IMR-90 (cell line): ENCODE results near the gene NOL4L. TPM values are rescaled to one million over a fixed set of nuclear protein-coding genes. Genes with fewer than 3 reads are reported as not detected.

Experiments used
- ATAC-seq: fragments of 200-7000 bp; cut with Tn5 transposase; 2 replicates; pipeline ENCODE4 v1.9.1; 2020; ENCODE audit warnings: low read depth, mild to moderate bottlenecking, moderate library complexity
- BruUV-seq: library from RNA; stranded (reverse); fragments of 400-500 nt; replicated peaks from 2 replicates; lab custom pipeline; 2021; lab: Mats Ljungman, UMichigan
- CTCF ChIA-PET: fragments of 300-600 bp; formaldehyde crosslinking; extraction: SDS; loops from one replicate; lab custom pipeline; 2021; ENCODE audit warnings: antibody characterized with exemption; lab: Yijun Ruan, JAX
- POLR2A ChIA-PET: fragments of 300-600 bp; sonication (Branson Sonifier 250); formaldehyde crosslinking; loops from one replicate; lab custom pipeline; 2022; ENCODE audit warnings: antibody characterized with exemption; ENCODE audit not compliant: unreplicated experiment; lab: Charles Lee
- DNase-seq: peaks from one replicate; pipeline ENCODE4 v3.0.0; 2013
- H2AFZ ChIP-seq: replicated peaks from 2 replicates; pipeline ENCODE3; 2013; ENCODE audit warnings: low read length, mild to moderate bottlenecking; ENCODE audit not compliant: poor library complexity
- H2AK5ac ChIP-seq: 2 replicates; pipeline ENCODE4 v1.6.1; 2013; ENCODE audit warnings: low read depth, low read length, inconsistent platforms
- H2AK9ac ChIP-seq: replicated peaks from 2 replicates; pipeline ENCODE3; 2013; ENCODE audit warnings: mild to moderate bottlenecking, low read depth, low read length, moderate library complexity; ENCODE audit not compliant: poor library complexity
- H2BK120ac ChIP-seq: 2 replicates; pipeline ENCODE4 v1.6.1; 2013; ENCODE audit warnings: low read depth, low read length, inconsistent platforms
- H2BK15ac ChIP-seq: 3 replicates; pipeline ENCODE4 v1.6.1; 2013; ENCODE audit warnings: low read depth, low read length, inconsistent platforms
- H2BK20ac ChIP-seq: 2 replicates; pipeline ENCODE4 v1.6.1; 2013; ENCODE audit warnings: low read depth, mild to moderate bottlenecking, inconsistent platforms, low read length, moderate library complexity
- H2BK5ac ChIP-seq: 2 replicates; pipeline ENCODE4 v1.6.1; 2013; ENCODE audit warnings: mild to moderate bottlenecking, low read depth, low read length, inconsistent platforms; ENCODE audit not compliant: poor library complexity, severe bottlenecking
- H3K14ac ChIP-seq: replicated peaks from 2 replicates; pipeline ENCODE4 v1.6.1; 2013; ENCODE audit warnings: low read depth, low read length, inconsistent platforms
- H3K18ac ChIP-seq: 2 replicates; pipeline ENCODE4 v1.6.1; 2013; ENCODE audit warnings: low read depth, low read length, control low read depth
- H3K23ac ChIP-seq: 2 replicates; pipeline ENCODE4 v1.6.1; 2013; ENCODE audit warnings: low read depth, low read length, inconsistent platforms
- H3K27ac ChIP-seq: 2 replicates; pipeline ENCODE4 v1.5.1; 2013; ENCODE audit warnings: mild to moderate bottlenecking, control low read depth, low read length; ENCODE audit not compliant: insufficient read depth
- H3K27me3 ChIP-seq: 2 replicates; pipeline ENCODE4 v1.6.1; 2013; ENCODE audit warnings: low read length; ENCODE audit not compliant: control insufficient read depth, insufficient read depth
- H3K36me3 ChIP-seq: 2 replicates; pipeline ENCODE4 v1.6.1; 2013; ENCODE audit warnings: low read length, mixed read lengths; ENCODE audit not compliant: control insufficient read depth, insufficient read depth
- H3K4ac ChIP-seq: 2 replicates; pipeline ENCODE4 v1.6.1; 2013; ENCODE audit warnings: low read depth, low read length, inconsistent platforms
- H3K4me1 ChIP-seq: 2 replicates; pipeline ENCODE4 v1.6.1; 2013; ENCODE audit warnings: low read length, mixed read lengths; ENCODE audit not compliant: control insufficient read depth, insufficient read depth
- H3K4me2 ChIP-seq: 2 replicates; pipeline ENCODE4 v1.6.1; 2013; ENCODE audit warnings: low read depth, mild to moderate bottlenecking, control low read depth, low read length, moderate library complexity
- H3K4me3 ChIP-seq: 2 replicates; pipeline ENCODE4 v1.5.1; 2013; ENCODE audit warnings: low read depth, mild to moderate bottlenecking, control low read depth, low read length, moderate library complexity; ENCODE audit not compliant: insufficient read depth
- H3K56ac ChIP-seq: 2 replicates; pipeline ENCODE4 v1.6.1; 2013; ENCODE audit warnings: low read length, inconsistent platforms; ENCODE audit not compliant: insufficient read depth; ENCODE audit errors: extremely low read depth
- H3K79me1 ChIP-seq, 2 experiments: 2 replicates each; pipeline ENCODE4 v1.6.1; 2013; ENCODE audit warnings: low read length in 2 of 2, inconsistent platforms in 1 of 2, low read depth in 1 of 2
- H3K9ac ChIP-seq: 2 replicates; pipeline ENCODE4 v1.6.1; 2013; ENCODE audit warnings: low read depth, low read length, control low read depth
- H3K9me1 ChIP-seq: 2 replicates; pipeline ENCODE4 v1.6.1; 2013; ENCODE audit warnings: low read length, inconsistent platforms; ENCODE audit not compliant: insufficient read depth
- H3K9me3 ChIP-seq: 2 replicates; pipeline ENCODE4 v1.6.1; 2013; ENCODE audit warnings: low read length; ENCODE audit not compliant: control insufficient read depth, insufficient read depth
- H4K20me1 ChIP-seq: 2 replicates; pipeline ENCODE4 v1.6.1; 2013; ENCODE audit warnings: low read length, inconsistent platforms; ENCODE audit not compliant: insufficient read depth
- H4K5ac ChIP-seq: 2 replicates; pipeline ENCODE4 v1.6.1; 2013; ENCODE audit warnings: mild to moderate bottlenecking, low read depth, low read length, control low read depth
- H4K8ac ChIP-seq, 2 experiments: 2 replicates each; pipeline ENCODE4 v1.6.1; 2013; ENCODE audit warnings: low read depth in 2 of 2, low read length in 2 of 2, control low read depth in 1 of 2, inconsistent platforms in 1 of 2
- H4K91ac ChIP-seq: 2 replicates; pipeline ENCODE4 v1.6.1; 2013; ENCODE audit warnings: low read depth, low read length, inconsistent platforms; ENCODE audit not compliant: insufficient read depth
- BHLHE40 ChIP-seq: fragments of 150-350 bp; IDR thresholded peaks from 2 replicates; pipeline ENCODE4 v1.6.1; 2016; ENCODE audit warnings: mild to moderate bottlenecking, low read depth, low read length
- CEBPB ChIP-seq: IDR thresholded peaks from 2 replicates; pipeline ENCODE4 v1.6.1; 2012; ENCODE audit warnings: low read depth, low read length, improper control_type of control experiment
- CHD1 ChIP-seq: IDR thresholded peaks from 2 replicates; pipeline ENCODE4 v1.6.1; 2012; ENCODE audit warnings: low read depth, low read length, improper control_type of control experiment
- CTCF ChIP-seq: conservative IDR thresholded peaks from 2 replicates; pipeline ENCODE4 v1.5.1; 2012; ENCODE audit warnings: mild to moderate bottlenecking, low read depth, low read length, improper control_type of control experiment
- FOS ChIP-seq: fragments of 150-350 bp; IDR thresholded peaks from 2 replicates; pipeline ENCODE4 v1.6.1; 2016; ENCODE audit warnings: low read depth, low read length
- MAZ ChIP-seq: IDR thresholded peaks from 2 replicates; pipeline ENCODE4 v1.6.1; 2012; ENCODE audit warnings: low read depth, mild to moderate bottlenecking, low read length, improper control_type of control experiment, moderate library complexity, borderline replicate concordance
- MXI1 ChIP-seq: IDR thresholded peaks from 2 replicates; pipeline ENCODE4 v1.6.1; 2012; ENCODE audit warnings: low read depth, mild to moderate bottlenecking, low read length, moderate library complexity, borderline replicate concordance
- RAD21 ChIP-seq: IDR thresholded peaks from 2 replicates; pipeline ENCODE4 v1.6.1; 2012; ENCODE audit warnings: low read length, improper control_type of control experiment
- RCOR1 ChIP-seq: IDR thresholded peaks from 2 replicates; pipeline ENCODE4 v1.6.1; 2012; ENCODE audit warnings: mild to moderate bottlenecking, low read length, improper control_type of control experiment; ENCODE audit not compliant: insufficient replicate concordance
- RFX5 ChIP-seq: IDR thresholded peaks from 2 replicates; pipeline ENCODE4 v1.8.0; 2012; ENCODE audit warnings: low read depth, mild to moderate bottlenecking, low read length, moderate library complexity
- SMC3 ChIP-seq: fragments of 150-350 bp; IDR thresholded peaks from 2 replicates; pipeline ENCODE4 v1.6.1; 2016; ENCODE audit warnings: low read depth, mild to moderate bottlenecking, antibody characterized with exemption, low read length, moderate library complexity
- whole genome bisulfite sequencing, 2 experiments: methylation state at CpG; one replicate each; pipeline versions ENCODE4 v1.1.5 to v1.1.7; 2013; ENCODE audit warnings: missing lambda C conversion rate in 2 of 2; ENCODE audit not compliant: insufficient read length in 1 of 2; ENCODE audit errors: extremely low coverage in 2 of 2; 5-methylcytosine and 5-hydroxymethylcytosine counted together
- dilution Hi-C: fragments of 300-500 bp; cut with HindIII; formaldehyde crosslinking; loops from one replicate; pipeline ENCODE4 v1.14.3; 2018; ENCODE audit warnings: low sequenced_read_pairs; ENCODE audit not compliant: unreplicated experiment
- in situ Hi-C: fragments of 300-500 bp; cut with MboI; formaldehyde crosslinking; loops from 3 replicates; pipeline ENCODE4 v1.14.3; 2019; ENCODE audit warnings: low sequenced_read_pairs, inconsistent platforms, mixed read lengths
- intact Hi-C: fragments of 100-400 bp; cut with micrococcal nuclease; formaldehyde crosslinking; loops from 2 replicates; pipeline ENCODE4 v1.10.0; 2022
- polyA plus RNA-seq, 3 experiments: library from polyadenylated mRNA; depleted of rRNA; stranded (reverse); fragments of >200 nt; gene quantifications; 2 replicates each; pipeline ENCODE4 v1.2.3, GENCODE V29; 2012; ENCODE audit warnings: low replicate concordance in 1 of 3
- total RNA-seq: library from RNA; depleted of rRNA; stranded (reverse); fragments of >200 nt; gene quantifications from 2 replicates; pipeline ENCODE4 v1.2.3, GENCODE V29; 2012
- TF ChIP-seq, protein P1 (sequence below): fragments of 150-350 bp; IDR thresholded peaks from 2 replicates; pipeline ENCODE4 v1.6.1; 2017; ENCODE audit warnings: mild to moderate bottlenecking, antibody characterized with exemption, low read length, low read depth
- TF ChIP-seq, protein P2 (sequence below): fragments of 150-350 bp; IDR thresholded peaks from 2 replicates; pipeline ENCODE4 v1.6.1; 2016; ENCODE audit warnings: low read depth, mild to moderate bottlenecking, low read length, moderate library complexity, borderline replicate concordance

Gene NOL4L
- total and polyA plus RNA-seq, 2 of the 4 experiments (the other 2 are of a cell fraction): 4.7 to 13.3 TPM

DNA sequence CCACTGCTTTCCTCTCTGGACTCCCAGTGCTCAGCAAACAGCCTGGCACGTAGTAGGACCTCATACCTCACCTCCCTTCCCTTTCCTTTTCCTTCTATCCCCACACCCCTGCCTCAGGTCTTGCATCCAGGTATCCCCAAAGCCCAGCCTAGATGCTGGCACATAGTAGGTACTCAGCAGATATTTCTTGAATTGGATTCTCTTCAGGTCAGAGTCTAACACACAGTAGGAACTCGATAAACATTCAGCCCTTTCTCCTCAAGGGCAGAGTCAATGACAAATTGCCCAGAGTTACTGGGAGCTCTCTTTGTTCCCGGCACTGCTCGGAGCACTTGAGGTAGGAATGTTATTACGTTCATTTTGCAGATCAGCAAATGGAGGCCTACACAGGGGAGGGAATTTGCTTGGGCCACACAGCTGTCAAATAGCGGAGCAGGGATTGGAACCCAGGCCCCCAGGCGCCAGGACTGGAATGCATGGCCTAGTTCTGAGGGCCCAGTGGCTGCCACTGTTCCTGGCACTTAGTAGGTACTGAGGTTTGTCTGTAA lies 25.9 kb downstream of the NOL4L start:
- CTCF ChIA-PET: no interaction called here
- H4K20me1 ChIP-seq: 0 out of 2 replicates have a peak, but pooled peaks cover 8% of the 10 kb centered on the region
- ATAC-seq: no peak
- no peak overlapping the region for H3K56ac ChIP-seq
- H2BK15ac ChIP-seq: no peak overlapping the region
- H3K4ac ChIP-seq: no peak overlapping the region
- in situ Hi-C loops (no loop called here), intact Hi-C loops (no loop called here), dilution Hi-C loops (no loop called here)
- H3K14ac ChIP-seq: no peak overlapping the region
- peaks cover 3% of the 10 kb centered on the region; the same call in 1 of the 2 replicates for H3K27me3 ChIP-seq
- no peak overlapping the region for H2BK120ac ChIP-seq
- H3K4me2 ChIP-seq: no peak overlapping the region
- 86% methylated on average over 4 of the region's 7 CpGs; no CpG with 5 or more reads in 1 of the 2 experiments for WGBS, 2 experiments
- H3K79me1 ChIP-seq: no peaks in the 10 kb centered on the region
- H3K23ac ChIP-seq: no peak overlapping the region
- H3K36me3 ChIP-seq: no peaks in the 10 kb centered on the region
- H3K4me1 ChIP-seq: no peaks in the 10 kb centered on the region
- H3K9me1 ChIP-seq: no peaks in the 10 kb centered on the region
- no peak overlapping the region for H3K9ac ChIP-seq
- H3K27ac ChIP-seq: no peak overlapping the region
- POLR2A ChIA-PET: no interaction called here
- H3K9me3 ChIP-seq: no peaks in the 10 kb centered on the region
- H3K4me3 ChIP-seq: no peak overlapping the region
- DNase-seq: no peak
- H2BK5ac ChIP-seq: no peak overlapping the region
- H2AK9ac ChIP-seq: peak overlapping the region; percentile 33
- TF ChIP-seq, protein P1, sequence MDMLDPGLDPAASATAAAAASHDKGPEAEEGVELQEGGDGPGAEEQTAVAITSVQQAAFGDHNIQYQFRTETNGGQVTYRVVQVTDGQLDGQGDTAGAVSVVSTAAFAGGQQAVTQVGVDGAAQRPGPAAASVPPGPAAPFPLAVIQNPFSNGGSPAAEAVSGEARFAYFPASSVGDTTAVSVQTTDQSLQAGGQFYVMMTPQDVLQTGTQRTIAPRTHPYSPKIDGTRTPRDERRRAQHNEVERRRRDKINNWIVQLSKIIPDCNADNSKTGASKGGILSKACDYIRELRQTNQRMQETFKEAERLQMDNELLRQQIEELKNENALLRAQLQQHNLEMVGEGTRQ: no peak
- no peak for TF ChIP-seq CTCF
- no peak for TF ChIP-seq RAD21
- no peak for TF ChIP-seq MAZ
- no peak for TF ChIP-seq SMC3
- no peak for TF ChIP-seq MXI1
- TF ChIP-seq CEBPB: no peak
- no peak for TF ChIP-seq RFX5
- no peak for TF ChIP-seq FOS
- no peak for TF ChIP-seq RCOR1
- TF ChIP-seq BHLHE40: no peak
- TF ChIP-seq, protein P2, sequence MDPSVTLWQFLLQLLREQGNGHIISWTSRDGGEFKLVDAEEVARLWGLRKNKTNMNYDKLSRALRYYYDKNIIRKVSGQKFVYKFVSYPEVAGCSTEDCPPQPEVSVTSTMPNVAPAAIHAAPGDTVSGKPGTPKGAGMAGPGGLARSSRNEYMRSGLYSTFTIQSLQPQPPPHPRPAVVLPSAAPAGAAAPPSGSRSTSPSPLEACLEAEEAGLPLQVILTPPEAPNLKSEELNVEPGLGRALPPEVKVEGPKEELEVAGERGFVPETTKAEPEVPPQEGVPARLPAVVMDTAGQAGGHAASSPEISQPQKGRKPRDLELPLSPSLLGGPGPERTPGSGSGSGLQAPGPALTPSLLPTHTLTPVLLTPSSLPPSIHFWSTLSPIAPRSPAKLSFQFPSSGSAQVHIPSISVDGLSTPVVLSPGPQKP: no peak
- TF ChIP-seq CHD1: no peak
- H2AFZ ChIP-seq: peak overlapping the region; percentile 29
- H3K18ac ChIP-seq: no peak overlapping the region
- H2BK20ac ChIP-seq: no peak overlapping the region
- H4K5ac ChIP-seq: no peak overlapping the region
- H4K8ac ChIP-seq: no peak overlapping the region
- H4K91ac ChIP-seq: no peak overlapping the region
- no TSS peak for BruUV-seq
- no peak overlapping the region for H2AK5ac ChIP-seq
